ENCODE measurements around the gene MAP3K4. TPM values are rescaled to one million over a fixed set of nuclear protein-coding genes. Genes with fewer than 3 reads are reported as not detected.

The MAP3K4 gene
- total and polyA plus RNA-seq, 2 of the 8 experiments (the other 6 are each of a cell fraction or from before 2014, with no cell fraction given): 16.6 to 51.6 TPM

GRCh38 chr6:161151660-161152526, 160.3 kb downstream of the MAP3K4 start:
- Histone ChIP-seq H3K18ac (ENCODE audit: extremely low read depth, low read length) (no peak overlapping the region), H4K8ac (ENCODE audit: extremely low read depth, insufficient read depth, low read length) (peak overlapping the region; percentile 19; the same call in 1 of the 2 replicates), H3K14ac (ENCODE audit: insufficient read length) (no peak overlapping the region), H2BK15ac (ENCODE audit: low read length) (no peak overlapping the region), H3K4ac (replicated peaks; ENCODE audit: insufficient read length, low read depth, low read length) (no peak overlapping the region), H3K56ac (replicated peaks; ENCODE audit: insufficient read length, low read depth, low read length) (no peak overlapping the region), H2AFZ (ENCODE audit: low read length) (no peak overlapping the region), H2BK12ac (ENCODE audit: low read depth, low read length) (no peak overlapping the region), H3K4me2 (ENCODE audit: insufficient read depth in 1 of 2, low read depth in 2 of 2, low read length in 2 of 2) (no peak overlapping the region), H3K27ac (ENCODE audit: low read depth, low read length) (no peak overlapping the region), H4K20me1 (replicated peaks in 1 of 2; ENCODE audit: control insufficient read depth in 1 of 2, insufficient read depth in 2 of 2, low read length in 2 of 2) (peaks cover 2 to 7% of the 10 kb centered on the region in 2 experiments), H3K4me3 (ENCODE audit: extremely low read depth in 1 of 4, insufficient read depth in 2 of 4, low read depth in 3 of 4, low read length in 4 of 4) (no peak overlapping the region), H3K36me3 (ENCODE audit: control insufficient read depth in 2 of 4, insufficient read depth in 4 of 4, low read length in 3 of 4) (peaks cover 0 to 21% (median 8%) of the 10 kb centered on the region in 4 experiments; a peak in 6 of 8 replicates), H2BK20ac (ENCODE audit: low read length) (no peak overlapping the region), H3K23me2 (ENCODE audit: low read depth, low read length) (no peaks in the 10 kb centered on the region), H3K9ac (replicated peaks in 1 of 4; ENCODE audit: extremely low read depth in 1 of 4, low read depth in 3 of 4, low read length in 3 of 4) (no peak overlapping the region), H2BK120ac (replicated peaks; ENCODE audit: low read depth, low read length) (no peak overlapping the region), H3K79me2 (ENCODE audit: control insufficient read depth in 1 of 2, insufficient read depth in 2 of 2, low read length in 2 of 2) (no peaks in the 10 kb centered on the region), H3K79me1 (ENCODE audit: low read depth, low read length) (no peaks in the 10 kb centered on the region; the same call in 1 of the 2 replicates), H4K91ac (replicated peaks; ENCODE audit: insufficient read length, low read length) (no peak overlapping the region), H3K23ac (ENCODE audit: insufficient read length) (no peak overlapping the region), H3K9me3 (ENCODE audit: insufficient read depth in 2 of 2, low read depth in 1 of 2, low read length in 1 of 2) (0 out of 4 replicates have a peak, but pooled peaks cover 0 to under 1% of the 10 kb centered on the region in 2 experiments), H2AK5ac (ENCODE audit: low read depth, low read length) (no peak overlapping the region), H3K4me1 (replicated peaks in 1 of 4; ENCODE audit: control insufficient read depth in 3 of 4, insufficient read depth in 4 of 4, low read length in 3 of 4) (no peaks in the 10 kb centered on the region), H3K27me3 (replicated peaks in 1 of 4; ENCODE audit: control insufficient read depth in 3 of 4, extremely low read depth in 1 of 4, insufficient read depth in 3 of 4, low read length in 3 of 4) (no peaks in the 10 kb centered on the region), H4K5ac (ENCODE audit: insufficient read length, low read depth, low read length) (no peak overlapping the region), H2BK5ac (ENCODE audit: low read depth, low read length) (no peak overlapping the region)
- ChIA-PET CTCF (ENCODE audit: partially characterized antibody) (interaction anchor here (0.7 to 5.8 kb wide), 12 partner anchors 8 to 222 kb away, joined by 3 to 40 read pairs (median 6); no protein-coding TSS in a partner anchor), POLR2A (ENCODE audit: partially characterized antibody) (no interaction called here)
- DNase-seq (ENCODE audit: low read depth in 1 of 2, low spot score in 2 of 2) (no peak), FAIRE-seq (no peak)
- TF ChIP-seq POU5F1 (IDR thresholded peaks at IDR 0.05; ENCODE audit: low read depth, low read length) (no peak), POLR2A (IDR thresholded peaks at IDR 0.05; ENCODE audit: control extremely low read depth in 1 of 2, low read depth in 2 of 2, low read length in 2 of 2) (no peak), GABPA (IDR thresholded peaks at IDR 0.05; ENCODE audit: borderline replicate concordance, insufficient read depth, low read length) (no peak)
- TF ChIP-seq, protein P1, sequence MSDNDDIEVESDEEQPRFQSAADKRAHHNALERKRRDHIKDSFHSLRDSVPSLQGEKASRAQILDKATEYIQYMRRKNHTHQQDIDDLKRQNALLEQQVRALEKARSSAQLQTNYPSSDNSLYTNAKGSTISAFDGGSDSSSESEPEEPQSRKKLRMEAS (IDR thresholded peaks at IDR 0.05): no peak
- WGBS, 2 experiments (ENCODE audit: extremely low coverage in 1 of 2, insufficient coverage in 1 of 2, insufficient read length in 1 of 2, insufficient replicate concordance in 2 of 2, low coverage in 1 of 2, low lambda C conversion rate in 2 of 2, missing lambda C conversion rate in 1 of 2): 92% methylated on average over 15 of the region's 19 CpGs; no CpG with 5 or more reads in 1 of the 2 experiments
